Measurements from ENCODE around the gene CERS2. TPM values are rescaled to one million over a fixed set of nuclear protein-coding genes. Genes with fewer than 3 reads are reported as not detected.

The CERS2 gene
- total and polyA plus RNA-seq, 2 of the 13 experiments (the other 11 are each of a cell fraction or from before 2014, with no cell fraction given), result 269 to 298 TPM

GRCh38 chr1:150979092-150980056 is 4.7 kb upstream of the CERS2 start (continued):
- TF ChIP-seq ZNF576 (CRISPR knock-in tag; IDR thresholded peaks at IDR 0.05) (no peak), PRPF4 (IDR thresholded peaks at IDR 0.05; ENCODE audit: low read depth, low read length, poor library complexity, severe bottlenecking) (no peak), ZNF547 (CRISPR knock-in tag; IDR thresholded peaks at IDR 0.05) (no peak), ZNF20 (CRISPR knock-in tag; IDR thresholded peaks at IDR 0.05) (no peak), ZBTB20 (CRISPR knock-in tag; IDR thresholded peaks at IDR 0.05; ENCODE audit: borderline replicate concordance, low read depth) (no peak), SATB2 (CRISPR knock-in tag; IDR thresholded peaks at IDR 0.05) (no peak), KLF11 (CRISPR knock-in tag; IDR thresholded peaks at IDR 0.05) (0 out of 2 replicates have a peak, but pooled peaks have one; percentile 48), ZBTB3 (CRISPR knock-in tag; IDR thresholded peaks at IDR 0.05; ENCODE audit: borderline replicate concordance, low read depth) (no peak), EHMT2 (IDR thresholded peaks at IDR 0.05; ENCODE audit: borderline replicate concordance, low read depth, low read length) (no peak), ZNF883 (CRISPR knock-in tag; IDR thresholded peaks at IDR 0.05; ENCODE audit: not compliant biosample characterization) (no peak), CENPX (CRISPR knock-in tag; IDR thresholded peaks at IDR 0.05) (no peak), GATA4 (IDR thresholded peaks at IDR 0.05; ENCODE audit: borderline replicate concordance, low read depth) (no peak), ZNF816 (CRISPR knock-in tag; IDR thresholded peaks at IDR 0.05; ENCODE audit: borderline replicate concordance) (no peak), ZNF605 (CRISPR knock-in tag; IDR thresholded peaks at IDR 0.05) (no peak), IKZF5 (CRISPR knock-in tag; IDR thresholded peaks at IDR 0.05) (peak; percentile 75; the same call in 1 of the 2 replicates), GPBP1L1 (CRISPR knock-in tag; IDR thresholded peaks at IDR 0.05) (no peak), ZMYM4 (CRISPR knock-in tag; IDR thresholded peaks at IDR 0.05) (peak; percentile 49), IRX3 (CRISPR knock-in tag; IDR thresholded peaks at IDR 0.05; ENCODE audit: borderline replicate concordance, low read depth) (no peak), EEA1 (CRISPR knock-in tag; IDR thresholded peaks at IDR 0.05; ENCODE audit: borderline replicate concordance) (no peak), ZMAT5 (CRISPR knock-in tag; IDR thresholded peaks at IDR 0.05; ENCODE audit: borderline replicate concordance, low read depth) (no peak), HOXD1 (CRISPR knock-in tag; IDR thresholded peaks at IDR 0.05) (no peak), SP2 (CRISPR knock-in tag; IDR thresholded peaks at IDR 0.05) (no peak), ZNF136 (CRISPR knock-in tag; IDR thresholded peaks at IDR 0.05; ENCODE audit: low read depth) (no peak), TAF1 (CRISPR knock-in tag; IDR thresholded peaks at IDR 0.05) (peak; percentile 38; the same call in 1 of the 2 replicates), KDM4B (CRISPR knock-in tag; IDR thresholded peaks at IDR 0.05) (no peak), BATF2 (CRISPR knock-in tag; IDR thresholded peaks at IDR 0.05) (no peak), ZNF160 (CRISPR knock-in tag; IDR thresholded peaks at IDR 0.05) (no peak)
